Fibroblast of lung (primary cell): Measurements from ENCODE around the gene PRRC1.

ENCODE experiments used
- EZH2 ChIP-seq: IDR thresholded peaks from 2 replicates; pipeline ENCODE4 v1.5.1; 2012; ENCODE audit warnings: low read length, control low read depth, mild to moderate bottlenecking; ENCODE audit errors: missing control alignments
- TF ChIP-seq, protein P1 (sequence below), 2 donors: IDR thresholded peaks in 1 of 2; conservative IDR thresholded peaks in 1 of 2; 1 replicate in 1 of 2; 2 replicates in 1 of 2; pipeline ENCODE4 v1.5.1; 2011 to 2012; ENCODE audit warnings: low read length in 2 of 2, control low read depth in 1 of 2, inconsistent platforms in 1 of 2, low read depth in 1 of 2, mild to moderate bottlenecking in 1 of 2

GRCh38 chr5:127596501-127596900 is 79.1 kb downstream of the PRRC1 start:
- TF ChIP-seq, protein P1, sequence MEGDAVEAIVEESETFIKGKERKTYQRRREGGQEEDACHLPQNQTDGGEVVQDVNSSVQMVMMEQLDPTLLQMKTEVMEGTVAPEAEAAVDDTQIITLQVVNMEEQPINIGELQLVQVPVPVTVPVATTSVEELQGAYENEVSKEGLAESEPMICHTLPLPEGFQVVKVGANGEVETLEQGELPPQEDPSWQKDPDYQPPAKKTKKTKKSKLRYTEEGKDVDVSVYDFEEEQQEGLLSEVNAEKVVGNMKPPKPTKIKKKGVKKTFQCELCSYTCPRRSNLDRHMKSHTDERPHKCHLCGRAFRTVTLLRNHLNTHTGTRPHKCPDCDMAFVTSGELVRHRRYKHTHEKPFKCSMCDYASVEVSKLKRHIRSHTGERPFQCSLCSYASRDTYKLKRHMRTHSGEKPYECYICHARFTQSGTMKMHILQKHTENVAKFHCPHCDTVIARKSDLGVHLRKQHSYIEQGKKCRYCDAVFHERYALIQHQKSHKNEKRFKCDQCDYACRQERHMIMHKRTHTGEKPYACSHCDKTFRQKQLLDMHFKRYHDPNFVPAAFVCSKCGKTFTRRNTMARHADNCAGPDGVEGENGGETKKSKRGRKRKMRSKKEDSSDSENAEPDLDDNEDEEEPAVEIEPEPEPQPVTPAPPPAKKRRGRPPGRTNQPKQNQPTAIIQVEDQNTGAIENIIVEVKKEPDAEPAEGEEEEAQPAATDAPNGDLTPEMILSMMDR (conservative IDR thresholded peaks at IDR 0.05 in 1 of 2, IDR thresholded peaks at IDR 0.05 in 1 of 2; ENCODE audit: low read depth in 1 of 2, low read length in 2 of 2): no peak
- no peak for TF ChIP-seq EZH2
